Measurements from ENCODE around the gene ACAP3. TPM values are rescaled to one million over a fixed set of nuclear protein-coding genes. Genes with fewer than 3 reads are reported as not detected.
"Not testable (repeated sequence)": the region's sequence is repeated elsewhere in the genome, so short reads cannot be mapped to it uniquely, and the experiment has no call there.

The ACAP3 gene
- total RNA-seq, 2 experiments from 2014 or later = 69.5 to 92.1 TPM

DNA sequence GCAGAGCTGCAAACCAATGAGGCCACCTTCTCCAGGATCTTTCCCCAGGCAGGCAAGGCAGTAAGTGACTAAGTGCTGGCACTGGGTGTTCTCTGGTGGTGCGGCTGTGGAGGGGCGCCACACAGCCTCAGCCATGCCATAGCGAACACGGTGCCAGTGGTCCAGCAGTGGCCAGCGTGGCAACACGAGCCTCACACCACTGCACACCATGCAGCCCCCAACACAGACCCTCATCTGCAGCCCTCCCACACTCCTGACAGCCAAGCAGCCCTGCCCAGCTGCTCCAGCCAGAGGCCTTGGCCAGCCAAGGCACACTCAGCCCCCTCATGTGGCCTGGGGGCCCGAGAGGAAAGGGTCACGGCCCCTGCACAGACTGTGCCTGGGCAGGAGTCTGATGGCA is 13.7 kb upstream of the ACAP3 start:
- Mint-ChIP-seq H3K9me3 (no peaks in the 10 kb centered on the region), H3K4me3 (no peak overlapping the region), H3K4me1 (peaks cover 24% of the 10 kb centered on the region), H3K27me3 (no peaks in the 10 kb centered on the region), H3K36me3 (ENCODE audit: low read depth) (peaks cover 17% of the 10 kb centered on the region), H3K27ac (peak overlapping the region; percentile 54)
- DNase-seq = no peak
- POLR2A ChIA-PET = no interaction called here
- CTCF ChIA-PET = no interaction called here

DNA sequence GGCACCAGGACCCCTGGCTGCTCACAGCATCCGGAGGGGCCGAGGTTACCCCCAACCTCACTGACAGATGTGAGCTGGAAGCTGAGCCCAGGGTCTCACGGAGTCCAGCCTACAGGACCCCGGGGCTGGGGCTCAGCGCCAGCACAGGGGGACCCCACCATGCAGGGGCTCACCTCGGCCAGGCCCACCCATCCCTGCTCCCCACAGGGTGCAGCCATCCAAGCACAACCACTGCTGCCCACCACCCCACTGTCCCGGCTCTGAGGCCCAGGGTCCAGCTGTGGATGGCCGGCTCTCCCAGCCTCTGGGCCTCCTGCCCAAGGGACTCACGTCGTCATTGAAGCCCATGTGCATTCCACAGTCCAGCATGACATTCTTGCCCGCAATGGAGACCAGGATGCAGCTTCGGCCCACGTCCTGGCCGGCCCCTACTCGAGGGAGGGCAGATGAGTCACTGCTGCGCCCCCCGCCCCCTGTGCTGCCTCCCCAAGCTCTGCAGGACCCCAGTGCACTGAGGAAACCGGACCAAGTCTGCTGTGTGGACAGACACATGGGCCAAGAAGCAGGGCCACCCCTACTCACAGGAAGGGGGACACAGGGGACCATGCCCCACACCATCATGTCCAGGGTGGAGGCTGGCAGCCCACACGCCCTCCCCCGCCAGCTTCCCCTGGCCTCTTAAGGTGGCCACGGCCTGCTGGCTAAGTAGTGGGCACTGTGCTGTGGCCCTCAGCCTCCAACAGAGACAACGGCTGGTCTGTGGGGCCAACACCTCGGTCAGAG is 13.1 kb upstream of the ACAP3 start:
- H3K4me1 Mint-ChIP-seq = peaks cover 18% of the 10 kb centered on the region
- POLR2A ChIA-PET = no interaction called here

DNA sequence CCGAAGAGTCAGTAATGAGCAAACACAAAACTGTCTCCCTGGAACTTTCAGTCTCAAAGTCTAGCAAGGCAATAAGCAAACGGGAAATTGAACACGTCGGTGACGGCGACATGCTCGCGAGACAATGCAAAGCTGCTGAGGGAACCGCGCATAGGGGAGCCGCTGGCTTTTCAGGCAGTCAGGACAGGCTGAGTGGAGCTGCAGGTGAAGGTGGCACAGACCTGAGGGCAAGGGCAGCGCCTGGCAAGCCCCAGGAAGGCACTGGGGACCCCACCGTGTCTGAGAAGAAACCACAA is 11.9 kb upstream of the ACAP3 start:
- DNase-seq = no peak
- ChIA-PET CTCF (no interaction called here), POLR2A (no interaction called here)
- no peak overlapping the region for H3K4me3 Mint-ChIP-seq
- H3K4me1 Mint-ChIP-seq = peaks cover 15% of the 10 kb centered on the region
- no peaks in the 10 kb centered on the region for H3K9me3 Mint-ChIP-seq
- H3K27me3 Mint-ChIP-seq = no peaks in the 10 kb centered on the region
- peaks cover 24% of the 10 kb centered on the region for H3K36me3 Mint-ChIP-seq (ENCODE audit: low read depth)
- H3K27ac Mint-ChIP-seq = peak overlapping the region; percentile 65

More for the DNA sequence above, 13.1 kb upstream of the ACAP3 start:
- H3K27me3 Mint-ChIP-seq = no peaks in the 10 kb centered on the region
- no peak for DNase-seq
- CTCF ChIA-PET = no interaction called here
- H3K9me3 Mint-ChIP-seq = no peaks in the 10 kb centered on the region
- H3K27ac Mint-ChIP-seq = no peak overlapping the region
- no peak overlapping the region for H3K4me3 Mint-ChIP-seq
- peaks cover 20% of the 10 kb centered on the region for H3K36me3 Mint-ChIP-seq (ENCODE audit: low read depth)

DNA sequence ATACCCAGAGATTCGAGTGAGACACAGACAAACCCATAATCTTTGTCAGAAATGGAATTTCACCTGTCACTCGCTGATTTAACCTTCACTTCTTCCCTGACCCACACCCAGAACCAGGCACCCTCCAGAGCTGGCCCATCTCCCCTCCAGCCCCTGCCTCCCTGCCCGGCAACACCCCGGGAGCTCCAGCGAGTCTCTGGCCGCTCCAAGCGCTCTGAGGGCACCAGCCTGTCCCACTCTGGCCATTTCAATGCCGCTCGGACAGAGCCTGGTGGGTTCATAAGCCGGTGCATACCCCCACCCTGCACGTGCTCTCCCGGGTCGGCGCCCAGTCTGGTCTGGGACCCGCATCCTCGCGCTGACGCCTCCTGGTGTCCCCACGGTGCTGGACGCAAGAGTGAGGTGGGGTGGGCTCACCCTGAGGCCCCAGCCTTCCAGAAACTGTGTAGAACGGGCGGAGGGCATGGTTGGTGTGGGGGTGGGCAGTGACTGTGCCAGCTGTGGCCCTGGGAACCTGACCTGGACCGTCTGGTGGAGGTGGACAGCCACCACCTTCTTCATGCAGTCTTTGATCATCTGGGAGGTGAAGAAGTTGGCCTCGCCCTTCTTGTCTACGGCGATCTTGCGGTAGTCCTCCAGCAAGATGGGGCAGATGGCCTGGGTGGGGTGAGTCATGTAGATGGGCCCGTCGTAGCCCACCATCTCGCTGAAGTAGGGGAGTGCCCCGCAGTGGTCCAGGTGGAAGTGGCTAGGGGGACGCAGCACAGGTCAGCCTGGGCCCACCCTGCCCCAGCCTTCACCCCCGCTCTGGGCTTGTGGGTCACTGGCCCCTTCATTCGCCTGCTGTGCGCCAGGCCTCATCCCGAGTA is 11.3 kb upstream of the ACAP3 start:
- ChIA-PET POLR2A (no interaction called here), CTCF (no interaction called here)

DNA sequence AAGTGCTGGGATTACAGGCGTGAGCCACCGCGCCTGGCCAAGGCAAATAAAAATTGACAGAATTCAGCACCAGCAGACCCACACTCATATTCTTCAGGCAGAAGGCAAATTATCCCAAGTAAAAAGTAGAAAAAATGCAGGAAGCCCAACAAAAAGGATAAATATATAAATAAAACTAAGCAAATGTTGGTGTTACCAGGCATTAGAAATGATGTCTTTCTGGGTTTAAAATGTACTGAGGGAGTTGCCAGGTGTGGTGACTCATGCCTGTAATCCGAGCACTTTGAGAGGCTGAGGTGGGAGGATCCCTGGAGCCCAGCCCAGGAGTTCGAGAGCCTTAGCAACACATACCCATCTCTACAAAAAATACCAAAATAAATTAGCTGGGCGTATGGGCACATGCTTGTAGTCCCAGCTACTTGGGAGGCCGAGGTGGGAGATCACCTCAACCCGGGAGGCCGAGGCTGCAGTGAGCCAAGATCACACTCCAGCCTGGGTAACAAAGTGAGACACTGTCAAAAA is 10.5 kb upstream of the ACAP3 start:
- CTCF ChIA-PET = no interaction called here
- no peaks in the 10 kb centered on the region for H3K27me3 Mint-ChIP-seq
- POLR2A ChIA-PET = no interaction called here
- no peak overlapping the region for H3K27ac Mint-ChIP-seq
- H3K4me3 Mint-ChIP-seq = no peak overlapping the region
- peaks cover 8% of the 10 kb centered on the region for H3K4me1 Mint-ChIP-seq
- H3K9me3 Mint-ChIP-seq = no peaks in the 10 kb centered on the region
- peaks cover 27% of the 10 kb centered on the region for H3K36me3 Mint-ChIP-seq (ENCODE audit: low read depth)
- no peak for DNase-seq

More for the DNA sequence above, 11.3 kb upstream of the ACAP3 start:
- peaks cover 23% of the 10 kb centered on the region for H3K36me3 Mint-ChIP-seq (ENCODE audit: low read depth)
- H3K27ac Mint-ChIP-seq = peak overlapping the region; percentile 65
- H3K4me3 Mint-ChIP-seq = no peak overlapping the region
- peaks cover 13% of the 10 kb centered on the region for H3K4me1 Mint-ChIP-seq
- H3K27me3 Mint-ChIP-seq = no peaks in the 10 kb centered on the region
- no peaks in the 10 kb centered on the region for H3K9me3 Mint-ChIP-seq
- DNase-seq = no peak

DNA sequence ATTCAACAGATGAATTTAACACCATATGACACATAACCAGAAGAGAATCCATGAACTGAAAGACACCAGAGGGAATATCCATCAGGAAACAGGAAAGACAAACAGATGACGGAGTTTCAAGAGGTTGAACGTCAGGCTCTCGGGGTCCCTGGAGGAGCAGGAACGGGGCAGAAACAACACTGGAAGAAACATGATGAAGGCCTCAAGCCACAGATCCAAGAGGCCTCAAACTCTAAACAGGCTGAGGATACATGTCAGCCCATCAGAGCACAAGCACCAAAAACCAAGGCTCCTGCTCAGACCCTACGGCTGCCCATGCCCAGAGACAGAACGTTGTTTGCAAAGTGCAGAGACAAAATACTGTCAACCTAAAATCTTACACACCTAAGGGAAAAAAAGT is 9.7 kb upstream of the ACAP3 start:
- no peak overlapping the region for H3K4me3 Mint-ChIP-seq
- peaks cover 27% of the 10 kb centered on the region for H3K36me3 Mint-ChIP-seq (ENCODE audit: low read depth)

DNA sequence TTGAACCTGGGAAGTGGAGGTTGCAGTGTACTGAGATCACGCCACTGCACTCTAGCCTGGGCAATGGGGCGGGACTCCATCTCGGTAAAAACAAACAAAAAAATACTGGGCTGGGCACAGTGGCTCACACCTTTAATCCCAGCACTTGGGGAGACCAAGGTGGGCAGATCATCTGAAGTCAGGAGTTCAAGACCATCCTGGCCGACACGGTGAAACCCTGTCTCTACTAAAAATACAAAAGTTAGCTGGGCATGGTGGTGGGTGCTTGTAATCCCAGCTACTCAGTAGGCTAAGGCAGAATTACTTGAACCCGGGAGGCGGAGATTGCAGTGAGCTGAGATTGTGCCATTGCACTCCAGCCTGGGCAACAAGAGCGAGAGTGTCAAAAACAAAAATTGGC is 8.5 kb upstream of the ACAP3 start:
- H3K4me1 Mint-ChIP-seq, H3K9me3 Mint-ChIP-seq, DNase-seq, CTCF ChIA-PET, H3K27me3 Mint-ChIP-seq, H3K4me3 Mint-ChIP-seq, H3K27ac Mint-ChIP-seq, POLR2A ChIA-PET: not testable (repeated sequence)
- H3K36me3 Mint-ChIP-seq (ENCODE audit: low read depth) = peaks cover 26% of the 10 kb centered on the region

More for the DNA sequence above, 9.7 kb upstream of the ACAP3 start:
- CTCF ChIA-PET = interaction anchor here (0.7 kb wide), 2 partner anchors 16 to 262 kb away, joined by 3 read pairs; no protein-coding TSS in a partner anchor
- Mint-ChIP-seq H3K9me3 (no peaks in the 10 kb centered on the region), H3K27me3 (no peaks in the 10 kb centered on the region), H3K27ac (no peak overlapping the region), H3K4me1 (peaks cover 4% of the 10 kb centered on the region)
- DNase-seq = no peak
- POLR2A ChIA-PET = no interaction called here

DNA sequence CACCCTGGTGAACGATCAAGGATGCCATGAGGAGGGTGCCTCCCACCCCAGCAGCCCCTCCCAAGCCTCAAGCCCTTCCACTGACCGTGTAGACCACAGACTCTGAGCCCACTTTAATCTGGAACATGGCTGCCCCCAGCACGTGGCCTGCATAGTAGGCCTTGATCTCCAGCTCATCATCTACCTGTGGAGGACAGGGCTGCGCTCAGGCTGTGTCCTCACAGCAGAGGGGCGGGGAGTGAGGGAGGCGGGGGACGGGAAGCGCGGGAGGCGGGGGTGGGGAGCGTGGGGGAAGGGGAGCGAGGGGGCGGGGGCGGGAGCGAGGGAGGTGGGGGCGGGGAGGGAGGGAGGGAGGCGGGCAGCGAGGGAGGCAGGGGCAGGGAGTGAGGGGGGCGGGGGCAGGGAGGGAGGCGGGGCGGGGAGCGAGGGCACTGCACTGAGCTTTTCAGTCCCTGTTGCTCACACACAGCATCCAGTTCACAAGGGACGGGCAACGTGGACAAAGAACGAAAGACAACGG is 7.8 kb upstream of the ACAP3 start:
- H3K4me1 Mint-ChIP-seq = no peaks in the 10 kb centered on the region
- DNase-seq = no peak
- no peak overlapping the region for H3K27ac Mint-ChIP-seq
- no peak overlapping the region for H3K4me3 Mint-ChIP-seq
- CTCF ChIA-PET = interaction anchor here (0.9 to 1.4 kb wide), 2 partner anchors 12 to 251 kb away, joined by 3 read pairs; no protein-coding TSS in a partner anchor
- no peaks in the 10 kb centered on the region for H3K9me3 Mint-ChIP-seq
- H3K27me3 Mint-ChIP-seq = no peaks in the 10 kb centered on the region
- POLR2A ChIA-PET = no interaction called here
- H3K36me3 Mint-ChIP-seq (ENCODE audit: low read depth) = peaks cover 26% of the 10 kb centered on the region

DNA sequence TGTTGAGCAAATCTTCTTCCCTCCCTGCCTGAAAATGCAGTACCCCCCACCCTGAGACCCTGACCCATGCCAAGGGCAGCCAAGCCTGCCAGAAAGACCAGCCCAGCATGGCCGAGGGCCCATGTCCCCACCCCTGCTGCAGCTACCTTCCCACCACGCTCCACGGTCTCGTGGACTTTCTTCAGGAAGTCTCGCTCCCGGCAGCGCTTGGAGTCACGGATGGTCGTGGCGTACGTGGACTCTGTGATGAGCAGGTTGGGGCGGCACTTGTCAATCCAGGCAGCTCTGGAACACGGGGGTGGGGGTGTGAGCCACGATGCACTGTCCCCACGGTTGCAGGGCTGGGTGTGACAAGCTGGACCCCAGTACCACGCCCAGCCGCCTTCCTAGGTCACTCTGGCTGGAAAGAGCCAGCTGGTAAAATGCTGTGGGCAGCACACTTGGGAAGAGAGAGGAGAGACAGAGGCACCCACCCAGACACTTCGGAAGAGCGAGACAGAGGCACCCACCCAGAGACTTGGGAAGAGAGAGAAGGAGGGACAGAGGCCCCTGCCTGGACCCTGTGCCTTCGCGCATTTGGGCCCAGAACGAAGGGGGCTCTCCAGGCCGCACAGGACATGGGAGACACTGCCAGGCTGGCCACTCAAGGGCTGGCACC is 7.1 kb upstream of the ACAP3 start:
- H3K27me3 Mint-ChIP-seq = no peaks in the 10 kb centered on the region
- peaks cover 2% of the 10 kb centered on the region for H3K4me1 Mint-ChIP-seq
- CTCF ChIA-PET = interaction anchor here (0.9 to 1.4 kb wide), 2 partner anchors 11 to 251 kb away, joined by 3 read pairs; no protein-coding TSS in a partner anchor
- DNase-seq = no peak
- POLR2A ChIA-PET = no interaction called here
- no peaks in the 10 kb centered on the region for H3K9me3 Mint-ChIP-seq
- no peak overlapping the region for H3K4me3 Mint-ChIP-seq
- peaks cover 26% of the 10 kb centered on the region for H3K36me3 Mint-ChIP-seq (ENCODE audit: low read depth)
- H3K27ac Mint-ChIP-seq = no peak overlapping the region

DNA sequence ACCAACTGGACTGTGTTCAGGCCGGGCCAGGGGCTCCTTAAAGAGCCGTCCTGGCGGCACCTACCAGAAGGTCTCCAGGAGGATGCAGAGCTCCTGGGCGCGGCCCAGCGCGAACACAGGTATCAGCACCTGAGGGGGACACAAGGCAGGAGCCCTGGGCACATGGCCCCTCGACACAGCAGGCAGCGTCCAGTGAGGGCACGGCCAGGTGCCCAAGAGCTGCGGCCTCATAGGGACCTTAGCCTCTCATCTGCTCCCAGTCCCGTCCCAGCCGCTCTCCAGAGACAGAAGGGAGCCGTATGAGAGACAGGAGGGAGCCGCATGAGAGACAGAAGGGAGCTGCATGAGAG is 6.5 kb upstream of the ACAP3 start:
- POLR2A ChIA-PET = no interaction called here
- H3K4me3 Mint-ChIP-seq = no peak overlapping the region
- CTCF ChIA-PET = interaction anchor here (0.8 to 1.4 kb wide), 3 partner anchors 10 to 250 kb away, joined by 3 read pairs; no protein-coding TSS in a partner anchor
- no peaks in the 10 kb centered on the region for H3K9me3 Mint-ChIP-seq
- H3K4me1 Mint-ChIP-seq = peaks cover 2% of the 10 kb centered on the region
- H3K36me3 Mint-ChIP-seq (ENCODE audit: low read depth) = peaks cover 25% of the 10 kb centered on the region
- H3K27me3 Mint-ChIP-seq = no peaks in the 10 kb centered on the region
- no peak for DNase-seq
- H3K27ac Mint-ChIP-seq = no peak overlapping the region

DNA sequence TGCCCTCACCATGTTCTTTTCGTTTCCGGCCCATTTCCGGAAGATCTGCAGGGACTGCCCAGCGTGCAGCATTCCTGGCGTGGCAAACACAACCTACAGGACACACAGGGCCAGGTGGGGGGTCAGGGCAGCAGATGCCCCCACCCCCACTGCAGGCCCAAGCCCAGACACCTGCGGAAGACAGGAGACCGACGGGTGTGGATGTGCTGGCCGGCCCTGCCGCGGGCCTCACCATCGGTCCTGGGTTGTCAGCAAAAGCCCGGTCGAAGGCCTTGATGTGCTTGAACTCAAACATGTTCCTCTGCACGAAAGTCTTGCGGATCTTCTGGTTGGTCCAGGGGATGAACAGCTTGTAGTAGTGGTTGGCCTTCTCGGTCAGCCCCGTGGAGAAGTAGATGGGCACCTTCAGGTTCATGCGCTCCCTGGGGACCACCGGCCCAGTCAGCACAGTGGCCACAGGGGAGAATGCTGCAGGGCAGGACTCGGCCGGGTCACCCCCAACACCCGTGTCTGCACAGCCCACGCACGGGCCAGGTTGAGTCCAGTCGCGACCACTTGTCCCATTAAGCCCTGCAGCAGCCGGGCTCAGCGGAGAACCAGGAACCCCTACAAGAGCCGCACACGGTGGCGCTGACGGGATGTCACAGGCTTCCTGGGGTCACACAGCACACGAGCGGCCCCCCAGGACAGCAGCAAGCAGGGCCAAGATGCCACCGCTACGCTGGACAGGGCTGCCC is 5.9 kb upstream of the ACAP3 start:
- no peaks in the 10 kb centered on the region for H3K9me3 Mint-ChIP-seq
- ChIA-PET POLR2A (no interaction called here), CTCF (interaction anchor here (0.8 to 1.1 kb wide), 2 partner anchors 16 to 62 kb away, joined by 3 to 4 read pairs; no protein-coding TSS in a partner anchor)

More for the DNA sequence above, 5.9 kb upstream of the ACAP3 start:
- H3K36me3 Mint-ChIP-seq (ENCODE audit: low read depth) = peaks cover 21% of the 10 kb centered on the region
- DNase-seq = no peak
- no peak overlapping the region for H3K27ac Mint-ChIP-seq
- peaks cover 2% of the 10 kb centered on the region for H3K4me1 Mint-ChIP-seq
- H3K27me3 Mint-ChIP-seq = no peaks in the 10 kb centered on the region
- no peak overlapping the region for H3K4me3 Mint-ChIP-seq
